Measurements from ENCODE around the gene PTH. TPM values are rescaled to one million over a fixed set of nuclear protein-coding genes. Genes with fewer than 3 reads are reported as not detected.

Gene PTH
- total RNA-seq, result not detected in 2 replicates

- no peak for DNase-seq (ENCODE audit: low read depth)
- Histone ChIP-seq H3K36me3 (ENCODE audit: control insufficient read depth, insufficient read depth, low read length) (no peaks in the 10 kb centered on the region), H3K27me3 (ENCODE audit: control insufficient read depth, insufficient read depth, low read length) (no peaks in the 10 kb centered on the region), H3K4me3 (ENCODE audit: low read depth, low read length) (no peak within 1 kb of the TSS)
- TF ChIP-seq CTCF (IDR thresholded peaks at IDR 0.05; ENCODE audit: insufficient read depth, low read length, poor library complexity, severe bottlenecking), result no peak
Observed at GRCh38 chr11:13495929-13496328, at the start of gene PTH. TSS of gene PTH (minus strand) at chr11:13495997. CDS start at chr11:13492855, 3,142 bp downstream.

- no peak overlapping the region for H3K4me3 ChIP-seq (ENCODE audit: low read depth, low read length)
- no peaks in the 10 kb centered on the region for H3K36me3 ChIP-seq (ENCODE audit: control insufficient read depth, insufficient read depth, low read length)
- no peaks in the 10 kb centered on the region for H3K27me3 ChIP-seq (ENCODE audit: control insufficient read depth, insufficient read depth, low read length)
- no peak for TF ChIP-seq CTCF (IDR thresholded peaks at IDR 0.05; ENCODE audit: insufficient read depth, low read length, poor library complexity, severe bottlenecking)
- DNase-seq (ENCODE audit: low read depth), result no peak
Observed at GRCh38 chr11:13538044-13538443, 42.2 kb upstream of the PTH start.

- H3K27me3 ChIP-seq (ENCODE audit: control insufficient read depth, insufficient read depth, low read length), result no peaks in the 10 kb centered on the region
- H3K4me3 ChIP-seq (ENCODE audit: low read depth, low read length), result no peak overlapping the region
- TF ChIP-seq CTCF (IDR thresholded peaks at IDR 0.05; ENCODE audit: insufficient read depth, low read length, poor library complexity, severe bottlenecking), result no peak
- H3K36me3 ChIP-seq (ENCODE audit: control insufficient read depth, insufficient read depth, low read length), result no peaks in the 10 kb centered on the region
- DNase-seq (ENCODE audit: low read depth), result no peak
Observed at GRCh38 chr11:13535819-13536218, 40.0 kb upstream of the PTH start.

- DNase-seq (ENCODE audit: low read depth), result no peak
- no peak for TF ChIP-seq CTCF (IDR thresholded peaks at IDR 0.05; ENCODE audit: insufficient read depth, low read length, poor library complexity, severe bottlenecking)
- Histone ChIP-seq H3K27me3 (ENCODE audit: control insufficient read depth, insufficient read depth, low read length) (no peaks in the 10 kb centered on the region), H3K36me3 (ENCODE audit: control insufficient read depth, insufficient read depth, low read length) (no peaks in the 10 kb centered on the region), H3K4me3 (ENCODE audit: low read depth, low read length) (no peak overlapping the region)
Observed at GRCh38 chr11:13534358-13534757, 38.6 kb upstream of the PTH start.

- TF ChIP-seq CTCF (IDR thresholded peaks at IDR 0.05; ENCODE audit: insufficient read depth, low read length, poor library complexity, severe bottlenecking), result no peak
- Histone ChIP-seq H3K4me3 (ENCODE audit: low read depth, low read length) (no peak overlapping the region), H3K27me3 (ENCODE audit: control insufficient read depth, insufficient read depth, low read length) (no peaks in the 10 kb centered on the region), H3K36me3 (ENCODE audit: control insufficient read depth, insufficient read depth, low read length) (no peaks in the 10 kb centered on the region)
- DNase-seq (ENCODE audit: low read depth), result no peak
Observed at GRCh38 chr11:13525257-13525656, 29.5 kb upstream of the PTH start.

- TF ChIP-seq CTCF (IDR thresholded peaks at IDR 0.05; ENCODE audit: insufficient read depth, low read length, poor library complexity, severe bottlenecking), result no peak
- H3K27me3 ChIP-seq (ENCODE audit: control insufficient read depth, insufficient read depth, low read length), result no peaks in the 10 kb centered on the region
- no peaks in the 10 kb centered on the region for H3K36me3 ChIP-seq (ENCODE audit: control insufficient read depth, insufficient read depth, low read length)
- no peak overlapping the region for H3K4me3 ChIP-seq (ENCODE audit: low read depth, low read length)
- DNase-seq (ENCODE audit: low read depth), result no peak
Observed at GRCh38 chr11:13503393-13503792, 7.6 kb upstream of the PTH start.

All from kidney epithelial cell (primary cell).